ENCODE data around the gene HIGD1B. TPM values are rescaled to one million over a fixed set of nuclear protein-coding genes. Genes with fewer than 3 reads are reported as not detected.

HIGD1B gene
- total RNA-seq, 2 donors from 2014 or later: 19.0 TPM; not detected in 1

DNA sequence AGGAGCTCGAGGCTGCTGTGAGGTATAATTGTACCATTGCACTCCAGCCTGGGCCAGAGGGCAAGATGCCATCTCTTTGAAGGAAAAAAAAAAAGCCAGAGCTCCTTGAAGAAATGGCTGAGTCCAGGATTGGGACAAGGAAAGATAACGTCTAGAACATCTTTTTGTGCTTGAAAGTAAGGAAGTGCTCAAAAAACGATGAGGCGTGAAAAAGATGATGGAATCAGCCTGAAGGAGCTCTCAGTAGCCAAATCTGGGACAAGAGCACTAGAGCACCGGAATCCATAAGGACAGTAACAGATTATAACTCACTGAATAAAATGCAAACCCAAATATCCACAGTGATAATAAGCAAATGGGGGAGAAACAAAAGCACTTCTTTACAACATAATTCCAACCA lies 29.4 kb downstream of the HIGD1B start:
- no peak overlapping the region for H3K4me3 ChIP-seq
- peaks cover 0 to 12% of the 10 kb centered on the region in 2 donors for H3K4me1 ChIP-seq
- peaks cover 61% of the 10 kb centered on the region for H3K36me3 ChIP-seq
- H3K27me3 ChIP-seq: no peaks in the 10 kb centered on the region
- no peak for DNase-seq (ENCODE audit: low spot score)
- TF ChIP-seq, protein P1, sequence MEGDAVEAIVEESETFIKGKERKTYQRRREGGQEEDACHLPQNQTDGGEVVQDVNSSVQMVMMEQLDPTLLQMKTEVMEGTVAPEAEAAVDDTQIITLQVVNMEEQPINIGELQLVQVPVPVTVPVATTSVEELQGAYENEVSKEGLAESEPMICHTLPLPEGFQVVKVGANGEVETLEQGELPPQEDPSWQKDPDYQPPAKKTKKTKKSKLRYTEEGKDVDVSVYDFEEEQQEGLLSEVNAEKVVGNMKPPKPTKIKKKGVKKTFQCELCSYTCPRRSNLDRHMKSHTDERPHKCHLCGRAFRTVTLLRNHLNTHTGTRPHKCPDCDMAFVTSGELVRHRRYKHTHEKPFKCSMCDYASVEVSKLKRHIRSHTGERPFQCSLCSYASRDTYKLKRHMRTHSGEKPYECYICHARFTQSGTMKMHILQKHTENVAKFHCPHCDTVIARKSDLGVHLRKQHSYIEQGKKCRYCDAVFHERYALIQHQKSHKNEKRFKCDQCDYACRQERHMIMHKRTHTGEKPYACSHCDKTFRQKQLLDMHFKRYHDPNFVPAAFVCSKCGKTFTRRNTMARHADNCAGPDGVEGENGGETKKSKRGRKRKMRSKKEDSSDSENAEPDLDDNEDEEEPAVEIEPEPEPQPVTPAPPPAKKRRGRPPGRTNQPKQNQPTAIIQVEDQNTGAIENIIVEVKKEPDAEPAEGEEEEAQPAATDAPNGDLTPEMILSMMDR (IDR thresholded peaks at IDR 0.05): no peak
- no peaks in the 10 kb centered on the region for H3K9me3 ChIP-seq
- H3K27ac ChIP-seq: no peak overlapping the region

DNA sequence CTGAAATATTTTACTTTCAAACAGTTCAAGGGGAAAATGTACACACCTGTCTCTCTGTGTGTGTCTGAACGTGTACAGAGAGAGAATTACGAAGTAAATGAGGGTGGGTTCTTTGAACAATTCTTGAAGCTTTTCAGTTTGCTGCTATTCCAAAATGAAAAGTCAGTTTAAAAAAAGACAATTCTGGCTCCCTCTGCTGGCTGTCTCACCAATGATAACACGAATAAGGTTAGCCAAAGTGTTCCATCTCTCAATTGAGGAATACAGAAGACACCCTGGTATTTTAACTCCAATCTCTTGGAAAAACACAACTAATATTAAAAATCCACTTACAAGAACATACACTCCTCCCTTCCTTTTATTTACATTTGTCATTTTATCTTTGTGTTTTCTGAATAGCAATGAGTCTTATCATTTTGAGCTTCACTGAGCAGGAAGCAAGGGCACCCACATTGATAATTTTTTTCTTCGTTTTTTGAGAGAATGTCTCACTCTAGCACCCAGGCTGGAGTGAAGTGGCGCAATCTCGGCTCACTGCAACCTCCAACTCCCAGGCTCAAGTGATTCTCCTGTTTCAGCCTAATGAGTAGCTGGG lies 31.0 kb downstream of the HIGD1B start:
- Histone ChIP-seq H3K36me3 (peaks cover 76% of the 10 kb centered on the region), H3K27ac (no peak overlapping the region), H3K4me3 (no peak overlapping the region), H3K9me3 (no peaks in the 10 kb centered on the region), H3K4me1 (no peaks in the 10 kb centered on the region), H3K27me3 (no peaks in the 10 kb centered on the region)
- TF ChIP-seq, protein P1 (IDR thresholded peaks at IDR 0.05): peak; percentile 25 to 70
- DNase-seq (ENCODE audit: low spot score): no peak

DNA sequence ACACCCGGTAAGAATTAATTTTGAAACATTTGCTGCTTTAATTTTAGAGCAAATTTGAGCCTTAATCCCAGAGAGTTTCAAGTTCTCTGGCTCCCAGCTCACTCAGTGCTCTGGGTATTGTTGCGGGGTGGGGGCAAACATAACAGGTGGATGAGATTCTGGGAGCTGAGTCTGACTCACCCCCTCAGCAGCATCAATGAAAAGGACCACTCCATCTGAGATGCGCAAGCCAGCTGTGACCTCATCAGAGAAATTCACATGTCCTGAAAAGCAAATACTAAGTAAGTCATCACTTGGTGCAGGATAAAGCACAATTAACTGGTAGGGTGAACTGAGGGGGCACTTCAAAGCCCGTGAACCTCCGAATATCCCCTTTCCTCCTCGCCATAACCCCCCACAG lies 31.7 kb downstream of the HIGD1B start:
- H3K27me3 ChIP-seq: no peaks in the 10 kb centered on the region
- no peak overlapping the region for H3K4me3 ChIP-seq
- H3K36me3 ChIP-seq: peaks cover 78% of the 10 kb centered on the region
- no peaks in the 10 kb centered on the region for H3K9me3 ChIP-seq
- no peak for DNase-seq (ENCODE audit: low spot score)
- H3K27ac ChIP-seq: no peak overlapping the region
- TF ChIP-seq, protein P1 (IDR thresholded peaks at IDR 0.05): no peak
- no peaks in the 10 kb centered on the region for H3K4me1 ChIP-seq

DNA sequence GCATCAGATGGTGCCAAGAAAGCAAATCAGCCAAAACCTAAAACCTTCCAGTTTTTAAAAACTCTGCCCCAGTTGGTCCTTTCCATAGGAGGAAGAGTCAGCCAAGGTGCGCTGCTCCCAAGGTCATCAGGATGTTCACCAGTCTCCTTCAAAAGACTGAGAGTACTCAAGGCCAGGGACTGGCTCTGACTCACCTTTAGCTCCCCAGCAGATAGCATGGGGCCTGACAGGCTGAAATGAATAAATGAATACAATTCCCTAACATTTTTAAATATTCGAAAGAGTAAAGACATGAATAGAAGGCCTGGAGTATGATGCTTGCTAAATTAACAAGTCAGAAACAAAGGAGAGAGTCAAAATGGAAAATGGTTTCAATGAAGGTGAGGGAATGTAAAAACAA lies 32.4 kb downstream of the HIGD1B start:
- H3K9me3 ChIP-seq: no peaks in the 10 kb centered on the region
- TF ChIP-seq, protein P1 (IDR thresholded peaks at IDR 0.05): no peak
- no peak overlapping the region for H3K4me3 ChIP-seq
- H3K27ac ChIP-seq: no peak overlapping the region
- no peaks in the 10 kb centered on the region for H3K27me3 ChIP-seq
- H3K36me3 ChIP-seq: peaks cover 78% of the 10 kb centered on the region
- no peak for DNase-seq (ENCODE audit: low spot score)
- no peaks in the 10 kb centered on the region for H3K4me1 ChIP-seq

DNA sequence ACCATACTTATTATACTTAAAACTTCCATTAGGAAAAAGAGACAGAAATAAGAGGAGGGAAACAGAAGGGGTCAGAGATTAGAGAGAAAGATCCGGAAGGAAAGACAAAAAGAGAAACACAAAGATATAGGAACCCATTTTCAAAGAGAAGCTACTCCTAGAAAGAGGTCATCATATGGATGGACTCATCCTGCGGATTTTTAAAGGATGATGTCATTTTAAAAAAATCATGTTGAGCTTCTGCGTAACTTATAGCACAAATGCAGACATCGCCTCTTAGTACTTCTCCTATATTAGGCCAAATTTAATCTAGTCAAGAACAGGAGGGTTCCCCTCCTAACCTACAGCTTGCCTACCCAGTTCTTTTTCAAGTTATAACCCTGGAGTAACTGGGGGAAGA lies 33.5 kb downstream of the HIGD1B start:
- no peaks in the 10 kb centered on the region for H3K9me3 ChIP-seq
- H3K4me3 ChIP-seq: no peak overlapping the region
- no peak for DNase-seq (ENCODE audit: low spot score)
- TF ChIP-seq, protein P1 (IDR thresholded peaks at IDR 0.05): no peak
- no peaks in the 10 kb centered on the region for H3K27me3 ChIP-seq
- no peaks in the 10 kb centered on the region for H3K4me1 ChIP-seq
- peaks cover 78% of the 10 kb centered on the region for H3K36me3 ChIP-seq
- no peak overlapping the region for H3K27ac ChIP-seq

DNA sequence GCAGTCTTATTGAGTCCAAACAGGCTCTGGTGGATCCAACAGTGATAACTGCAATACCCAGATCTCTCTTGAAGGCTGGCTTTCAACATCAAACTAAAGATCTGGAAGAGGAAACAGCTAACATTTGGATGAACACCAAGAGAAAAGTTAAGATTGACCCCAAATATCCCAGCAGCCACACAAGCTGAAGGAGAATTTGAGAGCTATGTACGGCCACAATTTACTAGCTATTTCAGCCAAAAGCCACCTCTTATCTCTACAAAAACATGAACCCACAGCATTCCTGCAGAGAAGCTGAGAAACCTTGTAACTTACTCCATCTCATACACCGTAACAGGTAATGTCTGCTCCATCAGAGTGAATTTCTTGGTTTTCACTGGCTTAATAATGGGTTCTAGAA lies 37.3 kb downstream of the HIGD1B start:
- Histone ChIP-seq H3K4me3 (no peak overlapping the region), H3K36me3 (peaks cover 67% of the 10 kb centered on the region), H3K4me1 (peaks cover 0 to 14% of the 10 kb centered on the region in 2 donors), H3K9me3 (no peaks in the 10 kb centered on the region), H3K27me3 (no peaks in the 10 kb centered on the region), H3K27ac (no peak overlapping the region)
- TF ChIP-seq, protein P1 (IDR thresholded peaks at IDR 0.05): no peak
- DNase-seq (ENCODE audit: low spot score): no peak
